HCT116 (cell line): ENCODE data around the gene STK31. TPM values are rescaled to one million over a fixed set of nuclear protein-coding genes. Genes with fewer than 3 reads are reported as not detected.

ENCODE experiments used
- ATAC-seq: fragments of 200-7000 bp; cut with Tn5 transposase; 2 replicates; pipeline ENCODE4 v1.9.1; 2020; ENCODE audit warnings: mild to moderate bottlenecking, moderate library complexity
- BruUV-seq: library from RNA; stranded (reverse); fragments of 400-500 nt; replicated peaks from 2 replicates; lab custom pipeline; 2021; lab: Mats Ljungman, UMichigan
- CTCF ChIA-PET: fragments of 300-600 bp; sonication (Branson Sonifier 250); formaldehyde crosslinking; loops from one replicate; lab custom pipeline; 2021; ENCODE audit warnings: antibody characterized with exemption; lab: Charles Lee
- POLR2A ChIA-PET: fragments of 300-600, 350-600 bp; sonication (Branson Sonifier 250); formaldehyde crosslinking; loops from one replicate; lab custom pipeline; 2021; ENCODE audit warnings: antibody characterized with exemption; lab: Charles Lee
- RAD21 ChIA-PET, 2 experiments: fragments of 300-600 bp; sonication (Branson Sonifier 250); formaldehyde crosslinking; loops; one replicate each; lab custom pipeline; 2023; ENCODE audit warnings: low total read pairs in 2 of 2; ENCODE audit not compliant: uncharacterized antibody in 2 of 2, unreplicated experiment in 2 of 2, low non-redundant PET in 1 of 2; lab: Charles Lee
- DNase-seq: peaks from one replicate; pipeline ENCODE4 v3.0.0-alpha.2; 2010; ENCODE audit warnings: low read depth, low spot score
- H2AFZ ChIP-seq: fragments of 200-600 bp; shearing (Covaris generic), sonication (generic); 2 replicates; pipeline ENCODE4 v1.6.1; 2017; ENCODE audit warnings: low read depth, mixed run types, mixed read lengths, antibody characterized with exemption, low read length; ENCODE audit not compliant: poor library complexity, severe bottlenecking
- H3K27ac ChIP-seq: 2 replicates; pipeline ENCODE4 v1.5.1; 2012; ENCODE audit warnings: low read depth, low read length
- H3K27me3 ChIP-seq: fragments of 200-600 bp; sonication (generic); 2 replicates; pipeline ENCODE4 v1.6.1; 2016; ENCODE audit warnings: mixed run types, low read length, mixed read lengths; ENCODE audit not compliant: insufficient read depth
- H3K36me3 ChIP-seq, 2 experiments: fragments of 200-500 bp in 1 of 2; fragments of 200-600 bp in 1 of 2; sonication (Bioruptor generic) in 1 of 2; sonication (generic) in 1 of 2; 2 replicates each; pipeline versions ENCODE4 v1.5.1 to v1.6.1; 2014 to 2016; ENCODE audit warnings: low read length in 2 of 2, inconsistent platforms in 1 of 2, mixed read lengths in 1 of 2, mixed run types in 1 of 2; ENCODE audit not compliant: insufficient read depth in 2 of 2, control insufficient read depth in 1 of 2
- H3K4me1 ChIP-seq, 2 experiments: fragments of 200-600 bp in 1 of 2; sonication (generic) in 1 of 2; 2 replicates each; pipeline versions ENCODE4 v1.5.1 to v1.6.1; 2012 to 2017; ENCODE audit warnings: low read length in 2 of 2, inconsistent platforms in 1 of 2, mild to moderate bottlenecking in 1 of 2, mixed read lengths in 1 of 2, mixed run types in 1 of 2, moderate library complexity in 1 of 2; ENCODE audit not compliant: insufficient read depth in 2 of 2, control insufficient read depth in 1 of 2
- H3K4me2 ChIP-seq: fragments of 200-600 bp; sonication (generic); 2 replicates; pipeline ENCODE4 v1.6.1; 2017; ENCODE audit warnings: mixed run types, low read length, mixed read lengths
- H3K4me3 ChIP-seq, 2 experiments: fragments of 200-600 bp in 1 of 2; sonication (generic) in 1 of 2; replicated peaks in 1 of 2; 2 replicates each; pipeline ENCODE4 v1.5.1; 2011 to 2016; ENCODE audit warnings: low read length in 2 of 2, control low read depth in 1 of 2, low read depth in 1 of 2, mild to moderate bottlenecking in 1 of 2, mixed read lengths in 1 of 2, mixed run types in 1 of 2
- H3K79me2 ChIP-seq: fragments of 200-600 bp; sonication (generic); 2 replicates; pipeline ENCODE4 v1.6.1; 2017; ENCODE audit warnings: mild to moderate bottlenecking, mixed run types, low read length, moderate library complexity, mixed read lengths; ENCODE audit not compliant: insufficient read depth
- H3K9ac ChIP-seq: fragments of 200-600 bp; sonication (generic); 2 replicates; pipeline ENCODE4 v1.6.1; 2016; ENCODE audit warnings: low read length, mixed read lengths
- H3K9me2 ChIP-seq: fragments of 200-600 bp; sonication (generic), shearing (Covaris generic); 2 replicates; pipeline ENCODE4 v1.6.1; 2017; ENCODE audit warnings: mixed run types, mild to moderate bottlenecking, moderate library complexity; ENCODE audit not compliant: insufficient read depth
- H3K9me3 ChIP-seq, 2 experiments: fragments of 200-500 bp in 1 of 2; fragments of 200-600 bp in 1 of 2; sonication (Bioruptor generic) in 1 of 2; sonication (generic) in 1 of 2; 2 replicates each; pipeline ENCODE4 v1.6.1; 2014 to 2017; ENCODE audit warnings: low read length in 2 of 2, mixed read lengths in 2 of 2, inconsistent platforms in 1 of 2, low read depth in 1 of 2, mild to moderate bottlenecking in 1 of 2, mixed run types in 1 of 2, moderate library complexity in 1 of 2; ENCODE audit not compliant: control insufficient read depth in 1 of 2, insufficient read depth in 1 of 2
- H4K20me1 ChIP-seq: fragments of 200-600 bp; sonication (generic), shearing (Covaris generic); 2 replicates; pipeline ENCODE4 v1.6.1; 2017; ENCODE audit warnings: mixed run types, mild to moderate bottlenecking, moderate library complexity; ENCODE audit not compliant: insufficient read depth
- CEBPB ChIP-seq: IDR thresholded peaks from 2 replicates; pipeline ENCODE4 v1.6.1; 2012; ENCODE audit warnings: low read depth
- EGR1 ChIP-seq: IDR thresholded peaks from 2 replicates; pipeline ENCODE4 v1.6.1; 2012; ENCODE audit warnings: low read depth
- EZH2 ChIP-seq: fragments of 200-600 bp; sonication (generic); IDR thresholded peaks from 2 replicates; pipeline ENCODE4 v1.6.1; 2017; ENCODE audit warnings: antibody characterized with exemption, mixed run types
- FOSL1 ChIP-seq: IDR thresholded peaks from 2 replicates; pipeline ENCODE4 v1.6.1; 2012; ENCODE audit warnings: low read depth
- JUND ChIP-seq: IDR thresholded peaks from 2 replicates; pipeline ENCODE4 v1.6.1; 2012
- POLR2A ChIP-seq: IDR thresholded peaks from 2 replicates; pipeline ENCODE4 v1.7.0; 2011; ENCODE audit warnings: borderline replicate concordance; ENCODE audit not compliant: insufficient read depth, insufficient read length; ENCODE audit errors: extremely low read depth
- POLR2AphosphoS5 ChIP-seq: IDR thresholded peaks from 2 replicates; pipeline ENCODE4 v1.6.1; 2011; ENCODE audit warnings: mild to moderate bottlenecking, low read depth, low read length, moderate library complexity
- SP1 ChIP-seq: IDR thresholded peaks from 2 replicates; pipeline ENCODE4 v1.6.1; 2012; ENCODE audit warnings: low read depth
- SRF ChIP-seq: IDR thresholded peaks from 2 replicates; pipeline ENCODE4 v1.6.1; 2012; ENCODE audit warnings: low read depth
- TCF7L2 ChIP-seq: IDR thresholded peaks from 2 replicates; pipeline ENCODE4 v1.7.0; 2011; ENCODE audit warnings: borderline replicate concordance, inconsistent platforms; ENCODE audit not compliant: insufficient read depth, insufficient read length; ENCODE audit errors: extremely low read depth
- YY1 ChIP-seq: IDR thresholded peaks from 2 replicates; pipeline ENCODE4 v1.6.1; 2011; ENCODE audit warnings: low read length, low read depth, moderate library complexity, mild to moderate bottlenecking; ENCODE audit not compliant: insufficient replicate concordance; ENCODE audit errors: extremely low read depth
- ZNF274 ChIP-seq: fragments of 200-500 bp; sonication (Bioruptor generic); IDR thresholded peaks from 2 replicates; pipeline ENCODE4 v1.6.1; 2014; ENCODE audit warnings: mild to moderate bottlenecking, low read depth, low read length, inconsistent platforms
- intact Hi-C: fragments of 100-400 bp; cut with micrococcal nuclease; formaldehyde crosslinking; loops from 2 replicates; pipeline ENCODE4 v1.10.0; 2022
- total RNA-seq: library from RNA; stranded (reverse); gene quantifications from one replicate; pipeline ENCODE4 v1.2.1, GENCODE V29; 2021; ENCODE audit not compliant: unreplicated experiment
- TF ChIP-seq, protein P1 (sequence below): IDR thresholded peaks from 2 replicates; pipeline ENCODE4 v1.6.1; 2012; ENCODE audit warnings: low read depth
- TF ChIP-seq, protein P2 (sequence below), 3 experiments: fragments of 200-600 bp in 1 of 3; sonication (generic) in 1 of 3; IDR thresholded peaks in 2 of 3; conservative IDR thresholded peaks in 1 of 3; 2 replicates each; pipeline ENCODE4 v1.5.1; 2012 to 2017; ENCODE audit warnings: low read depth in 2 of 3, low read length in 2 of 3, antibody characterized with exemption in 1 of 3, borderline replicate concordance in 1 of 3, control low read depth in 1 of 3, mild to moderate bottlenecking in 1 of 3, mixed read lengths in 1 of 3, mixed run types in 1 of 3, moderate library complexity in 1 of 3; ENCODE audit not compliant: insufficient read depth in 1 of 3
- TF ChIP-seq, protein P3 (sequence below): IDR thresholded peaks from 2 replicates; pipeline ENCODE4 v1.6.1; 2012
- TF ChIP-seq, protein P4 (sequence below): IDR thresholded peaks from 2 replicates; pipeline ENCODE4 v1.6.1; 2012
- TF ChIP-seq, protein P5 (sequence below): IDR thresholded peaks from 2 replicates; pipeline ENCODE4 v1.6.1; 2011; ENCODE audit warnings: mild to moderate bottlenecking, low read length, moderate library complexity; ENCODE audit not compliant: insufficient replicate concordance; ENCODE audit errors: extremely low read depth

Gene STK31
- total RNA-seq, 1 experiment from 2014 or later = not detected

DNA sequence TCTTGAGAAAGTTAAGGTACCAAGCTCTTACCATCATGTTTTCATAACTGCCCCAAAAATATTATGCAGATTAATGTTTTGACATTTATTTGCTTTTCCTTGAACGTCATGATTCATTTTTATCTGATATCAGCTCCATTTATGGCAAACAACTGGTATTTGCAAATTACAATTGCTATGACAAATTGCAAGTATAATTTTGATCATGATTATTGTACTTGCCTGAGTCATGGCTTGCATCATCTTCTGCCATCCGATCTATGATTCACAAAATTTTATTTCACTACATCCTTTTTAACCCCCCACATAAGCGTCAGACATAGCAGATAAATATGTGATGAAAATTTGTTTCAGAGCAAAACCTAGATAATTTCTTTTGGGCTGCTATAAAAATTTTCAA lies 155.0 kb downstream of the STK31 start:
- Histone ChIP-seq H3K4me2 (no peak overlapping the region), H2AFZ (no peak overlapping the region), H3K36me3 (no peaks in the 10 kb centered on the region), H4K20me1 (no peaks in the 10 kb centered on the region), H3K9ac (no peak overlapping the region), H3K79me2 (no peaks in the 10 kb centered on the region), H3K9me3 (no peaks in the 10 kb centered on the region), H3K4me3 (no peak overlapping the region), H3K9me2 (no peaks in the 10 kb centered on the region), H3K27ac (no peak overlapping the region), H3K4me1 (no peaks in the 10 kb centered on the region), H3K27me3 (no peaks in the 10 kb centered on the region)
- no peak for DNase-seq
- intact Hi-C loops = loop anchor here (5.0 to 10.0 kb wide), 4 partner anchors 293 to 1230 kb away; no protein-coding TSS in a partner anchor
- CTCF ChIA-PET = interaction anchor here (1.1 to 2.8 kb wide), 3 partner anchors 8 to 517 kb away, joined by 4 to 10 read pairs (median 9); no protein-coding TSS in a partner anchor
- BruUV-seq = no TSS peak
- no peak for ATAC-seq
- POLR2A ChIA-PET = no interaction called here
- RAD21 ChIA-PET = interaction anchor here in 1 of 2 experiments (0.7 kb wide), 1 partner anchor 95 kb away, joined by 3 read pairs; no protein-coding TSS in a partner anchor
- TF ChIP-seq YY1 (no peak), TCF7L2 (no peak), CEBPB (peak; percentile 39), EZH2 (no peak), SP1 (no peak), POLR2A (no peak), JUND (no peak), EGR1 (no peak), SRF (no peak), FOSL1 (0 out of 2 replicates have a peak, but pooled peaks have one; percentile 29), POLR2AphosphoS5 (no peak), ZNF274 (no peak)
- TF ChIP-seq, protein P1, sequence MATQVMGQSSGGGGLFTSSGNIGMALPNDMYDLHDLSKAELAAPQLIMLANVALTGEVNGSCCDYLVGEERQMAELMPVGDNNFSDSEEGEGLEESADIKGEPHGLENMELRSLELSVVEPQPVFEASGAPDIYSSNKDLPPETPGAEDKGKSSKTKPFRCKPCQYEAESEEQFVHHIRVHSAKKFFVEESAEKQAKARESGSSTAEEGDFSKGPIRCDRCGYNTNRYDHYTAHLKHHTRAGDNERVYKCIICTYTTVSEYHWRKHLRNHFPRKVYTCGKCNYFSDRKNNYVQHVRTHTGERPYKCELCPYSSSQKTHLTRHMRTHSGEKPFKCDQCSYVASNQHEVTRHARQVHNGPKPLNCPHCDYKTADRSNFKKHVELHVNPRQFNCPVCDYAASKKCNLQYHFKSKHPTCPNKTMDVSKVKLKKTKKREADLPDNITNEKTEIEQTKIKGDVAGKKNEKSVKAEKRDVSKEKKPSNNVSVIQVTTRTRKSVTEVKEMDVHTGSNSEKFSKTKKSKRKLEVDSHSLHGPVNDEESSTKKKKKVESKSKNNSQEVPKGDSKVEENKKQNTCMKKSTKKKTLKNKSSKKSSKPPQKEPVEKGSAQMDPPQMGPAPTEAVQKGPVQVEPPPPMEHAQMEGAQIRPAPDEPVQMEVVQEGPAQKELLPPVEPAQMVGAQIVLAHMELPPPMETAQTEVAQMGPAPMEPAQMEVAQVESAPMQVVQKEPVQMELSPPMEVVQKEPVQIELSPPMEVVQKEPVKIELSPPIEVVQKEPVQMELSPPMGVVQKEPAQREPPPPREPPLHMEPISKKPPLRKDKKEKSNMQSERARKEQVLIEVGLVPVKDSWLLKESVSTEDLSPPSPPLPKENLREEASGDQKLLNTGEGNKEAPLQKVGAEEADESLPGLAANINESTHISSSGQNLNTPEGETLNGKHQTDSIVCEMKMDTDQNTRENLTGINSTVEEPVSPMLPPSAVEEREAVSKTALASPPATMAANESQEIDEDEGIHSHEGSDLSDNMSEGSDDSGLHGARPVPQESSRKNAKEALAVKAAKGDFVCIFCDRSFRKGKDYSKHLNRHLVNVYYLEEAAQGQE = no peak
- TF ChIP-seq, protein P2, sequence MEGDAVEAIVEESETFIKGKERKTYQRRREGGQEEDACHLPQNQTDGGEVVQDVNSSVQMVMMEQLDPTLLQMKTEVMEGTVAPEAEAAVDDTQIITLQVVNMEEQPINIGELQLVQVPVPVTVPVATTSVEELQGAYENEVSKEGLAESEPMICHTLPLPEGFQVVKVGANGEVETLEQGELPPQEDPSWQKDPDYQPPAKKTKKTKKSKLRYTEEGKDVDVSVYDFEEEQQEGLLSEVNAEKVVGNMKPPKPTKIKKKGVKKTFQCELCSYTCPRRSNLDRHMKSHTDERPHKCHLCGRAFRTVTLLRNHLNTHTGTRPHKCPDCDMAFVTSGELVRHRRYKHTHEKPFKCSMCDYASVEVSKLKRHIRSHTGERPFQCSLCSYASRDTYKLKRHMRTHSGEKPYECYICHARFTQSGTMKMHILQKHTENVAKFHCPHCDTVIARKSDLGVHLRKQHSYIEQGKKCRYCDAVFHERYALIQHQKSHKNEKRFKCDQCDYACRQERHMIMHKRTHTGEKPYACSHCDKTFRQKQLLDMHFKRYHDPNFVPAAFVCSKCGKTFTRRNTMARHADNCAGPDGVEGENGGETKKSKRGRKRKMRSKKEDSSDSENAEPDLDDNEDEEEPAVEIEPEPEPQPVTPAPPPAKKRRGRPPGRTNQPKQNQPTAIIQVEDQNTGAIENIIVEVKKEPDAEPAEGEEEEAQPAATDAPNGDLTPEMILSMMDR (IDR thresholded peaks at IDR 0.05 in 2 of 3, conservative IDR thresholded peaks at IDR 0.05 in 1 of 3; ENCODE audit: borderline replicate concordance in 1 of 3, insufficient read depth in 1 of 3, low read depth in 2 of 3, low read length in 2 of 3) = no peak
- TF ChIP-seq, protein P3, sequence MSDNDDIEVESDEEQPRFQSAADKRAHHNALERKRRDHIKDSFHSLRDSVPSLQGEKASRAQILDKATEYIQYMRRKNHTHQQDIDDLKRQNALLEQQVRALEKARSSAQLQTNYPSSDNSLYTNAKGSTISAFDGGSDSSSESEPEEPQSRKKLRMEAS = no peak
- TF ChIP-seq, protein P4, sequence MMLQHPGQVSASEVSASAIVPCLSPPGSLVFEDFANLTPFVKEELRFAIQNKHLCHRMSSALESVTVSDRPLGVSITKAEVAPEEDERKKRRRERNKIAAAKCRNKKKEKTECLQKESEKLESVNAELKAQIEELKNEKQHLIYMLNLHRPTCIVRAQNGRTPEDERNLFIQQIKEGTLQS = no peak
- TF ChIP-seq, protein P5, sequence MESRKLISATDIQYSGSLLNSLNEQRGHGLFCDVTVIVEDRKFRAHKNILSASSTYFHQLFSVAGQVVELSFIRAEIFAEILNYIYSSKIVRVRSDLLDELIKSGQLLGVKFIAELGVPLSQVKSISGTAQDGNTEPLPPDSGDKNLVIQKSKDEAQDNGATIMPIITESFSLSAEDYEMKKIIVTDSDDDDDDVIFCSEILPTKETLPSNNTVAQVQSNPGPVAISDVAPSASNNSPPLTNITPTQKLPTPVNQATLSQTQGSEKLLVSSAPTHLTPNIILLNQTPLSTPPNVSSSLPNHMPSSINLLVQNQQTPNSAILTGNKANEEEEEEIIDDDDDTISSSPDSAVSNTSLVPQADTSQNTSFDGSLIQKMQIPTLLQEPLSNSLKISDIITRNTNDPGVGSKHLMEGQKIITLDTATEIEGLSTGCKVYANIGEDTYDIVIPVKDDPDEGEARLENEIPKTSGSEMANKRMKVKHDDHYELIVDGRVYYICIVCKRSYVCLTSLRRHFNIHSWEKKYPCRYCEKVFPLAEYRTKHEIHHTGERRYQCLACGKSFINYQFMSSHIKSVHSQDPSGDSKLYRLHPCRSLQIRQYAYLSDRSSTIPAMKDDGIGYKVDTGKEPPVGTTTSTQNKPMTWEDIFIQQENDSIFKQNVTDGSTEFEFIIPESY = no peak
